ENCODE data around the gene HPS5. TPM values are rescaled to one million over a fixed set of nuclear protein-coding genes. Genes with fewer than 3 reads are reported as not detected.
"Not testable (repeated sequence)": the region's sequence is repeated elsewhere in the genome, so short reads cannot be mapped to it uniquely, and the experiment has no call there.

Gene HPS5
- total RNA-seq = 10 to 100 TPM; 12.8 to 16.4 TPM
- long read RNA-seq, donor 1, full-length matches to known transcripts = 3 of 9 reads
- long read RNA-seq, donor 1, partial matches to known transcripts = 3 of 9 reads
- long read RNA-seq, donor 1, other reads (novel, unspliced or antisense) = 3 of 9 reads
- long read RNA-seq, donor 2, partial matches to known transcripts = 6 of 13 reads
- long read RNA-seq, donor 2, other reads (novel, unspliced or antisense) = 7 of 13 reads

- intact Hi-C loops (cut with DNase I) = loop anchor here (10.0 kb wide), 2 partner anchors 73 to 83 kb away; partner anchors contain the start of gene LDHA (in 1 of the 2)
Measured at GRCh38 chr11:18321969-18322711, at the start of gene HPS5, which contains the start of gene GTF2H1. Gene HPS5 (minus strand): TSS chr11:18322140. CDS start chr11:18317858, 4,282 bp downstream. Gene GTF2H1 (plus strand): TSS chr11:18322567. CDS start chr11:18333075, 10,508 bp downstream.

GRCh38 chr11:18371279-18371678 lies 49.3 kb upstream of the HPS5 start:
- no peak for DNase-seq (ENCODE audit: low spot score)
- intact Hi-C loops (cut with DNase I) = no loop called here

More at GRCh38 chr11:18321969-18322711, at the start of gene HPS5, which contains the start of gene GTF2H1:
- peak; percentile 98 for DNase-seq (ENCODE audit: low spot score)

GRCh38 chr11:18369398-18369797 lies 47.5 kb upstream of the HPS5 start:
- intact Hi-C loops (cut with DNase I) = no loop called here
- no peak for DNase-seq (ENCODE audit: low spot score)

GRCh38 chr11:18368221-18368620 lies 46.3 kb upstream of the HPS5 start:
- no peak for DNase-seq (ENCODE audit: low spot score)
- intact Hi-C loops (cut with DNase I) = no loop called here

- intact Hi-C loops (cut with DNase I) = no loop called here
- no peak for DNase-seq (ENCODE audit: low spot score)
Measured at GRCh38 chr11:18367431-18367830, 45.5 kb upstream of the HPS5 start.

- intact Hi-C loops (cut with DNase I) = no loop called here
- DNase-seq (ENCODE audit: low spot score) = no peak
Measured at GRCh38 chr11:18366286-18366685, 44.3 kb upstream of the HPS5 start.

GRCh38 chr11:18365741-18366140 lies 43.8 kb upstream of the HPS5 start:
- DNase-seq (ENCODE audit: low spot score) = no peak
- intact Hi-C loops (cut with DNase I) = loop anchor here in 1 of 2 donors (1.0 kb wide), 1 partner anchor 46 kb away; no protein-coding TSS in a partner anchor

GRCh38 chr11:18364495-18365073 lies 42.6 kb upstream of the HPS5 start:
- intact Hi-C loops (cut with DNase I) = loop anchor here in 1 of 2 donors (1.0 kb wide), 1 partner anchor 45 kb away; no protein-coding TSS in a partner anchor
- no peak for DNase-seq (ENCODE audit: low spot score)

GRCh38 chr11:18361154-18361553 lies 39.2 kb upstream of the HPS5 start:
- no peak for DNase-seq (ENCODE audit: low spot score)
- intact Hi-C loops (cut with DNase I) = no loop called here

GRCh38 chr11:18358646-18359045 lies 36.7 kb upstream of the HPS5 start:
- intact Hi-C loops (cut with DNase I) = loop anchor here in 1 of 2 donors (10.0 kb wide), 1 partner anchor 46 kb away; no protein-coding TSS in a partner anchor
- no peak for DNase-seq (ENCODE audit: low spot score)

GRCh38 chr11:18352581-18352980 lies 30.6 kb upstream of the HPS5 start:
- no peak for DNase-seq (ENCODE audit: low spot score)
- intact Hi-C loops (cut with DNase I) = loop anchor here in 1 of 2 donors (10.0 kb wide), 1 partner anchor 52 kb away; no protein-coding TSS in a partner anchor

GRCh38 chr11:18347471-18348125 lies 25.7 kb upstream of the HPS5 start:
- intact Hi-C loops (cut with DNase I) = no loop called here
- DNase-seq (ENCODE audit: low spot score) = no peak

GRCh38 chr11:18332891-18333290 lies 11.0 kb upstream of the HPS5 start:
- intact Hi-C loops (cut with DNase I) = no loop called here
- no peak for DNase-seq (ENCODE audit: low spot score)

GRCh38 chr11:18332302-18332701 lies 10.4 kb upstream of the HPS5 start:
- no peak for DNase-seq (ENCODE audit: low spot score)
- intact Hi-C loops (cut with DNase I) = no loop called here

GRCh38 chr11:18330921-18331320 lies 9.0 kb upstream of the HPS5 start:
- intact Hi-C loops (cut with DNase I) = no loop called here
- DNase-seq (ENCODE audit: low spot score) = no peak

GRCh38 chr11:18329196-18329870 lies 7.4 kb upstream of the HPS5 start:
- DNase-seq (ENCODE audit: low spot score) = no peak
- intact Hi-C loops (cut with DNase I) = loop anchor here (10.0 kb wide), 2 partner anchors 65 to 75 kb away; partner anchors contain the start of gene LDHA (in 1 of the 2)

- intact Hi-C loops (cut with DNase I) = loop anchor here (10.0 kb wide), 2 partner anchors 70 to 80 kb away; partner anchors contain the start of gene LDHA (in 1 of the 2)
- DNase-seq (ENCODE audit: low spot score) = no peak
Measured at GRCh38 chr11:18324381-18324780, 2.4 kb upstream of the HPS5 start.

GRCh38 chr11:18323881-18324280 lies 1.9 kb upstream of the HPS5 start:
- DNase-seq (ENCODE audit: low spot score) = not testable (repeated sequence)
- intact Hi-C loops (cut with DNase I) = loop anchor here (10.0 kb wide), 2 partner anchors 71 to 81 kb away; partner anchors contain the start of gene LDHA (in 1 of the 2)
